A549 (cell line): ENCODE data around the gene MT3. TPM values are rescaled to one million over a fixed set of nuclear protein-coding genes. Genes with fewer than 3 reads are reported as not detected.

Experiments used
- ATAC-seq, 2 experiments: fragments of 200-7000 bp in 1 of 2; fragments of >200 bp in 1 of 2; cut with Nextera tagmentation in 1 of 2; cut with Tn5 transposase in 1 of 2; 3 replicates each; pipeline versions ENCODE4 v1.8.0 to v1.9.1; 2018 to 2020; ENCODE audit warnings: mild to moderate bottlenecking in 1 of 2, moderate library complexity in 1 of 2
- CTCF ChIA-PET: fragments of 300-600 bp; sonication (Branson Sonifier 250); formaldehyde crosslinking; extraction: SDS; loops from one replicate; lab custom pipeline; 2021; ENCODE audit warnings: antibody characterized with exemption, inconsistent platforms; lab: Yijun Ruan, JAX
- POLR2A ChIA-PET: fragments of 350-600 bp; formaldehyde crosslinking; extraction: SDS; loops from one replicate; lab custom pipeline; 2021; ENCODE audit warnings: antibody characterized with exemption, inconsistent platforms; lab: Yijun Ruan, JAX
- DNase-seq, 2 experiments: peaks; one replicate each; pipeline versions ENCODE4 v3.0.0 to v3.0.0-alpha.2; 2011 to 2016; ENCODE audit warnings: low read depth in 1 of 2, low spot score in 1 of 2
- FAIRE-seq: peaks from 2 replicates; lab custom pipeline; 2011; peaks lifted over from hg19 to GRCh38; lab: Jason Lieb, UNC
- H3K27ac ChIP-seq, 2 experiments: fragments of >200 bp; sonication (Bioruptor Twin); formaldehyde crosslinking; 3 replicates each; pipeline ENCODE4 v1.5.1; 2016 to 2017
- H3K4me1 ChIP-seq: fragments of >200 bp; sonication (Bioruptor Twin); formaldehyde crosslinking; 3 replicates; pipeline ENCODE4 v1.6.1; 2016
- H3K4me2 ChIP-seq: fragments of >200 bp; sonication (Bioruptor Twin); formaldehyde crosslinking; 3 replicates; pipeline ENCODE4 v1.6.1; 2016
- H3K4me3 ChIP-seq: fragments of >200 bp; sonication (Bioruptor Twin); formaldehyde crosslinking; 3 replicates; pipeline ENCODE4 v1.5.1; 2016
- H3K9me3 ChIP-seq: fragments of >200 bp; sonication (Bioruptor Twin); formaldehyde crosslinking; 3 replicates; pipeline ENCODE4 v1.6.1; 2016
- BCL3 ChIP-seq: fragments of >200 bp; sonication (Bioruptor Twin); formaldehyde crosslinking; IDR thresholded peaks from 3 replicates; pipeline ENCODE4 v1.6.1; 2016
- CBX2 ChIP-seq: fragments of 200-600 bp; sonication (generic); IDR thresholded peaks from 2 replicates; pipeline ENCODE4 v1.6.1; 2016; ENCODE audit warnings: low read depth, mild to moderate bottlenecking, borderline replicate concordance
- CBX8 ChIP-seq: fragments of 200-600 bp; sonication (generic); IDR thresholded peaks from 2 replicates; pipeline ENCODE4 v1.6.1; 2016
- CEBPB ChIP-seq, 2 experiments: fragments of >200 bp in 1 of 2; sonication (Bioruptor Twin) in 1 of 2; formaldehyde crosslinking in 1 of 2; IDR thresholded peaks; 2 replicates each; pipeline ENCODE4 v1.6.1; 2012 to 2016
- CHD2 ChIP-seq: fragments of 150-350 bp; IDR thresholded peaks from 2 replicates; pipeline ENCODE4 v1.6.1; 2014; ENCODE audit warnings: low read length; ENCODE audit not compliant: partially characterized antibody
- EHMT2 ChIP-seq: fragments of 200-600 bp; sonication (generic); IDR thresholded peaks from 2 replicates; pipeline ENCODE4 v1.6.1; 2016; ENCODE audit warnings: antibody characterized with exemption, low read depth, mild to moderate bottlenecking, moderate library complexity
- ELK1 ChIP-seq: fragments of 150-350 bp; IDR thresholded peaks from 2 replicates; pipeline ENCODE4 v1.6.1; 2014; ENCODE audit warnings: low read depth, mild to moderate bottlenecking, low read length
- HES2 ChIP-seq: fragments of >200 bp; sonication (Bioruptor Twin); formaldehyde crosslinking; IDR thresholded peaks from 2 replicates; pipeline ENCODE4 v1.6.1; 2016
- HMGXB4 ChIP-seq: fragments of 250-450 bp; sonication (Bioruptor Pico); IDR thresholded peaks from 2 replicates; pipeline ENCODE4 v1.5.0; 2021; ENCODE audit warnings: mild to moderate bottlenecking, moderate library complexity, borderline replicate concordance
- HOXA7 ChIP-seq: fragments of 250-450 bp; sonication (Bioruptor Pico); IDR thresholded peaks from 2 replicates; pipeline ENCODE4 v1.5.0; 2020; ENCODE audit warnings: mild to moderate bottlenecking, moderate library complexity
- HOXB13 ChIP-seq: fragments of 250-450 bp; sonication (Bioruptor Pico); IDR thresholded peaks from 2 replicates; pipeline ENCODE4 v1.5.0; 2020; ENCODE audit warnings: low read depth, mild to moderate bottlenecking, moderate library complexity
- MAFK ChIP-seq: fragments of 450-650 bp; IDR thresholded peaks from 2 replicates; pipeline ENCODE4 v1.6.1; 2014; ENCODE audit not compliant: partially characterized antibody
- MYC ChIP-seq: IDR thresholded peaks from 2 replicates; pipeline ENCODE4 v1.6.1; 2012; ENCODE audit warnings: mild to moderate bottlenecking, inconsistent platforms, low read length, improper control_type of control experiment, borderline replicate concordance
- NPAS2 ChIP-seq: fragments of 250-450 bp; sonication (Bioruptor Pico); IDR thresholded peaks from 2 replicates; pipeline ENCODE4 v1.8.0; 2022; ENCODE audit warnings: mild to moderate bottlenecking, moderate library complexity, borderline replicate concordance
- PHF8 ChIP-seq: fragments of 200-600 bp; sonication (generic); IDR thresholded peaks from 2 replicates; pipeline ENCODE4 v1.6.1; 2016; ENCODE audit warnings: low read depth, mild to moderate bottlenecking, antibody characterized with exemption, moderate library complexity, borderline replicate concordance
- RAD21 ChIP-seq, 2 experiments: fragments of >200 bp in 1 of 2; sonication (Bioruptor Twin) in 1 of 2; formaldehyde crosslinking in 1 of 2; IDR thresholded peaks in 1 of 2; conservative IDR thresholded peaks in 1 of 2; 2 replicates in 1 of 2; 3 replicates in 1 of 2; pipeline ENCODE4 v1.6.1; 2012 to 2018; ENCODE audit warnings: inconsistent platforms in 1 of 2
- RFX5 ChIP-seq: fragments of 450-650 bp; IDR thresholded peaks from 2 replicates; pipeline ENCODE4 v1.7.1; 2014; ENCODE audit warnings: antibody characterized with exemption, mild to moderate bottlenecking, moderate library complexity
- TP53 ChIP-seq: fragments of 250-450 bp; sonication (Bioruptor Pico); IDR thresholded peaks from 2 replicates; pipeline ENCODE4 v1.5.0; 2021; ENCODE audit warnings: mild to moderate bottlenecking, moderate library complexity
- WGBS: methylation state at CpG from one replicate; pipeline ENCODE4 v1.1.6; 2017; ENCODE audit errors: missing lambda C conversion rate; 5-methylcytosine and 5-hydroxymethylcytosine counted together
- polyA plus RNA-seq, 4 experiments: library from polyadenylated mRNA; depleted of rRNA in 3 of 4; stranded (reverse); fragments of >200 nt; fragmentation: RNase III in 1 of 4; extraction: RNeasy Plus Mini Kit Qiagen cat#74134 plus additional on column Dnase treatment in 1 of 4; gene quantifications; 2 replicates in 3 of 4; 3 replicates in 1 of 4; pipeline ENCODE4 v1.2.3, GENCODE V29; 2011 to 2017

MT3 gene
- polyA plus RNA-seq, 2 of the 4 experiments (the other 2 are of a cell fraction), result 0.16 to 0.21 TPM

- H3K9me3 ChIP-seq, result no peaks in the 10 kb centered on the region
- no peak overlapping the region for H3K4me2 ChIP-seq
- WGBS, result 56% methylated on average over 8 of the region's 8 CpGs
- FAIRE-seq, result no peak
- H3K4me3 ChIP-seq, result no peak overlapping the region
- peak; percentile 74 to 83 for ATAC-seq
- TF ChIP-seq HES2 (no peak), RAD21 (conservative IDR thresholded peaks at IDR 0.05 in 1 of 2, IDR thresholded peaks at IDR 0.05 in 1 of 2) (no peak), TP53 (CRISPR knock-in tag) (no peak), CHD2 (no peak), PHF8 (no peak), EHMT2 (no peak), HOXB13 (CRISPR knock-in tag) (no peak), RFX5 (no peak), CBX8 (no peak), ELK1 (no peak), HMGXB4 (CRISPR knock-in tag) (no peak), BCL3 (no peak), MYC (no peak), CEBPB (IDR thresholded peaks at IDR 0.05) (no peak), HOXA7 (no peak), NPAS2 (CRISPR knock-in tag) (no peak)
- DNase-seq, result peak; percentile 22 to 26
- ChIA-PET CTCF (interaction anchor here (1.7 kb wide), 1 partner anchor 42 kb away, joined by 5 read pairs; no protein-coding TSS in a partner anchor), POLR2A (no interaction called here)
- peaks cover 7% of the 10 kb centered on the region; the same call in 2 of the 3 replicates for H3K4me1 ChIP-seq
- no peak overlapping the region for H3K27ac ChIP-seq
Measured at GRCh38 chr16:56558024-56558747, 31.1 kb upstream of the MT3 start.

GRCh38 chr16:56559109-56559508 lies 30.2 kb upstream of the MT3 start:
- Histone ChIP-seq H3K4me2 (no peak overlapping the region), H3K4me1 (peaks cover 7% of the 10 kb centered on the region; the same call in 2 of the 3 replicates), H3K9me3 (no peaks in the 10 kb centered on the region), H3K4me3 (no peak overlapping the region), H3K27ac (no peak overlapping the region)
- no peak for FAIRE-seq
- ChIA-PET POLR2A (no interaction called here), CTCF (interaction anchor here (1.7 kb wide), 1 partner anchor 42 kb away, joined by 5 read pairs; no protein-coding TSS in a partner anchor)
- DNase-seq, result no peak
- WGBS, result 75% methylated on average over 4 of the region's 4 CpGs
- no peak for ATAC-seq
- TF ChIP-seq CBX2 (no peak), MAFK (peak; percentile 63)
